Cardiac fibroblast (primary cell): Measurements from ENCODE around the gene LMTK2.

Source experiments
- DNase-seq, 2 donors: peaks; one replicate each; pipeline versions ENCODE4 v3.0.0 to v3.0.0-alpha.2; 2010; ENCODE audit warnings: low read depth in 2 of 2
- H3K4me3 ChIP-seq, 2 donors: replicated peaks in 1 of 2; 1 replicate in 1 of 2; 2 replicates in 1 of 2; pipeline ENCODE4 v1.5.1; 2011; ENCODE audit warnings: low read depth in 2 of 2, low read length in 2 of 2, mild to moderate bottlenecking in 2 of 2, moderate library complexity in 1 of 2
- CTCF ChIP-seq: IDR thresholded peaks from one replicate; pipeline ENCODE4 v1.5.1; 2011; ENCODE audit warnings: low read depth, mild to moderate bottlenecking, low read length, inconsistent platforms

The LMTK2 gene

GRCh38 chr7:98178762-98179490 is 72.3 kb downstream of the LMTK2 start:
- no peak for TF ChIP-seq CTCF
- no peak for DNase-seq
- no peak overlapping the region for H3K4me3 ChIP-seq

DNA sequence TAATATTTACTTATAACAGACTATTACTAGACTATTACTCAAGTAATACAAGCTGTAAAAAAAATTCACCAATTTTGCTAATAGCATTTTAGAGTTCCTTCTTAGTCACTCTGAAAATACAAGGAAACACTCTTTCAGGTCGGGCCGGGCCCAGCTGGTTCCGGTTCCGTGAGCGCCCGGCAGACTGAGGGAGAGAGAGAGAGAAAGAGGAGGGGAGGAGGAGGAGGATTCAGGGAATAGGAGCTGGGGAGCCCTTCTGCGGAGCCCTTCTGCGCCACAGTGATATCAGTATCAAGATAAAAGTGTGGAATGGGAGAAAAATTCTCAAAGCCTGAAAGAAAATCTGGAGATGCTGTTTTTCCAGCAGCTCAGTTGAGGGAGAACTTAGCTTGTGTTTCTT is 74.1 kb downstream of the LMTK2 start:
- TF ChIP-seq CTCF, result no peak
- H3K4me3 ChIP-seq, result no peak overlapping the region
- DNase-seq, result no peak

DNA sequence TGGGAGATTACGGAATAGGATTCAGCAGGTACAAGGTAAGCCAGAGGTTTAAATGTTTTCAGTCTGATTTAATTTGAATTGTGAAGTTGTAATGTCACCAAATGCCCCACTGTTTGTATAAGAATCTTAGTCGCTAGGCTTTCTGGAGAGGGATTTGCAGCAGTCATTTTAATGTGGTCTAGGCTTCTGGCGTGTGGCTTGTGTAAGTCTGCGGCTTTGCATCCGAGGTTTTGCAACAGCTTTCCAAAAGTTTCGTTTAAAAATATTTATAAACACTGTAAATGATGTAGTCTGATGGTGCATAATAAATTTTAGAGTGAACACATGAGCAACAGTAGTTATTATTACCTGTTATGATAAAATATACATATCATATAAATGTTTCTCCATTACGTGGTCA is 78.4 kb downstream of the LMTK2 start:
- H3K4me3 ChIP-seq, result no peak overlapping the region
- no peak for TF ChIP-seq CTCF
- no peak for DNase-seq

DNA sequence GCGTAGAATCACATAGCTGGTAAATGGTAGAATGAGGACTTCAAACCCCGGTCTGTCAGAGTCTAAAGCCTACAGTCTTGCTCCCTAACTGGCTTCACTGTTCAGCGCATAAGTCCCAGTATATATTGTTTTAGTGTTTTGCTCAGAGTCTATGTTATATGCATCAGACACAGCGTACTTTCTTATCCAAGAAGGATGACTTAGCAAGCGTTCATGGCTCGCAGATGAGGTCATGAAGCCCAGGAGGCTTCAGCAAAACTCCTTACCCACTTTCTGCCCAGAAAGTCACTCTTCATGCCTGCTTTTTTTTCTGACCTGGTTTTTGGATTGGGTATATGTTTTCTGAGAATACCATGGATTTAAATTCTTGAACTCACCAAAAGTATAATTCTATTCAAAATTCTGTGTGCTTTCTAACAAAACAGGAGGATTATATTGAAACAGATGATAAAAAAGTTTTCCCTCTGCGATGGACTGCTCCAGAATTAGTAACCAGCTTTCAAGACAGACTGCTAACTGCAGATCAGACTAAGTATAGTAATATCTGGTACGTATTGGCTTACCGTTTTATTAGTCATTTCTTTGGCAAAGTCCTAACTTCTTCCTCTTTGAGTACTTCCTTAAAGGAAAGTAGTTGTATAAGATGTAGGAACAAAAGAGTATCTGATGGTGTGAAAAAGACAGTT is 79.9 kb downstream of the LMTK2 start:
- no peak overlapping the region for H3K4me3 ChIP-seq
- TF ChIP-seq CTCF, result no peak
- peak; percentile 61 to 89 for DNase-seq

- DNase-seq, result no peak
- no peak for TF ChIP-seq CTCF
- no peak overlapping the region for H3K4me3 ChIP-seq
These were observed 80.5 kb downstream of the LMTK2 start for GRCh38 chr7:98187138-98187502.

DNA sequence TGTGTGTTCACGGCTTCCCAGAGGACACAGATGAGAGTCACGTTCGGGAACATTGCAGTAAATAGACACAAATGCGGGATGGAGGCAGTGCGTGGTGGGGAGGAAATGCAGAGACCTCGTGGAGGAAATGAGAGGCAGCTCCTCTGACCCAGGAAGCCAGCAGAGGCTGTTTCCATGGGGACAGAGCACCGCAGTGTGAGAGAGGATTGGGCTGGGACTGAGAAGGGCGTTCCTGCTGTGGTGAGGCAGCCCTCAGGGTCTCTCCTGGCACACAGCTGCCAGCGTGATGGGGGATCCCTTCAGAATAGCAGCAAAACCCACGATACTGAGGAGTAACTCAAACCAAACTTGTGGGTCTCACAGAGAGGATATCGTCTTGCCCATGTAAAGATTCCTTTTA is 82.9 kb downstream of the LMTK2 start:
- no peak overlapping the region for H3K4me3 ChIP-seq
- no peak for TF ChIP-seq CTCF
- no peak for DNase-seq
